HepG2 (cell line): ENCODE results near the gene USP34. TPM values are rescaled to one million over a fixed set of nuclear protein-coding genes. Genes with fewer than 3 reads are reported as not detected.

Experiments
- BRCA1 ChIP-seq: sonication (generic); formaldehyde crosslinking; IDR thresholded peaks from 2 replicates; pipeline ENCODE4 v1.4.0; 2020; ENCODE audit warnings: missing genetic modification reagents
- CCDC6 ChIP-seq: sonication (generic); formaldehyde crosslinking; IDR thresholded peaks from 2 replicates; pipeline ENCODE4 v1.8.1; 2022; ENCODE audit warnings: mild to moderate bottlenecking, missing genetic modification reagents, moderate library complexity
- CHD2 ChIP-seq: IDR thresholded peaks from 2 replicates; pipeline ENCODE4 v1.6.1; 2011; ENCODE audit warnings: low read depth, low read length, improper control_type of control experiment
- DRAP1 ChIP-seq: IDR thresholded peaks from 2 replicates; pipeline ENCODE4 v1.6.1; 2016; ENCODE audit warnings: missing genetic modification reagents, missing compliant biosample characterization
- HOXA7 ChIP-seq: sonication (generic); formaldehyde crosslinking; IDR thresholded peaks from 2 replicates; pipeline ENCODE4 v1.8.1; 2022; ENCODE audit warnings: mild to moderate bottlenecking, missing genetic modification reagents, moderate library complexity
- MEIS2 ChIP-seq: sonication (generic); formaldehyde crosslinking; IDR thresholded peaks from 2 replicates; pipeline ENCODE4 v1.9.0; 2021; ENCODE audit warnings: mild to moderate bottlenecking, missing genetic modification reagents
- NONO ChIP-seq, 2 experiments: fragments of 450-650 bp in 1 of 2; sonication (generic) in 1 of 2; formaldehyde crosslinking in 1 of 2; IDR thresholded peaks in 1 of 2; conservative IDR thresholded peaks in 1 of 2; 2 replicates each; pipeline versions ENCODE4 v1.6.1 to v1.8.0; 2017 to 2022; ENCODE audit warnings: mild to moderate bottlenecking in 1 of 2, missing genetic modification reagents in 1 of 2, moderate library complexity in 1 of 2
- NRL ChIP-seq: sonication (generic); formaldehyde crosslinking; IDR thresholded peaks from 2 replicates; pipeline ENCODE4 v1.5.0; 2020; ENCODE audit warnings: missing genetic modification reagents, mild to moderate bottlenecking, moderate library complexity, borderline replicate concordance
- PAXIP1 ChIP-seq: sonication (generic); formaldehyde crosslinking; conservative IDR thresholded peaks from 2 replicates; pipeline ENCODE4 v1.4.0; 2020; ENCODE audit warnings: mild to moderate bottlenecking, missing genetic modification reagents, moderate library complexity
- RELA ChIP-seq: sonication (generic); formaldehyde crosslinking; IDR thresholded peaks from 2 replicates; pipeline ENCODE4 v1.4.0; 2020; ENCODE audit warnings: missing genetic modification reagents
- TAF1 ChIP-seq: sonication (generic); formaldehyde crosslinking; IDR thresholded peaks from 2 replicates; pipeline ENCODE4 v1.4.0; 2020; ENCODE audit warnings: missing genetic modification reagents
- TRAFD1 ChIP-seq: sonication (generic); formaldehyde crosslinking; IDR thresholded peaks from 2 replicates; pipeline ENCODE4 v1.5.1; 2020; ENCODE audit warnings: missing genetic modification reagents, mild to moderate bottlenecking, borderline replicate concordance
- ZBTB34 ChIP-seq: sonication (generic); formaldehyde crosslinking; IDR thresholded peaks from 2 replicates; pipeline ENCODE4 v1.8.0; 2022; ENCODE audit warnings: mild to moderate bottlenecking, missing genetic modification reagents
- ZKSCAN8 ChIP-seq: IDR thresholded peaks from 2 replicates; pipeline ENCODE4 v1.6.1; 2016; ENCODE audit warnings: borderline replicate concordance, missing genetic modification reagents, missing compliant biosample characterization
- ZNF296 ChIP-seq: sonication (generic); formaldehyde crosslinking; conservative IDR thresholded peaks from 2 replicates; pipeline ENCODE4 v1.5.0; 2020; ENCODE audit warnings: mild to moderate bottlenecking, missing genetic modification reagents
- ZNF513 ChIP-seq: sonication (generic); formaldehyde crosslinking; conservative IDR thresholded peaks from 2 replicates; pipeline ENCODE4 v1.5.0; 2020; ENCODE audit warnings: missing genetic modification reagents
- ZNF660 ChIP-seq: sonication (generic); formaldehyde crosslinking; IDR thresholded peaks from 2 replicates; pipeline ENCODE4 v1.5.1; 2020; ENCODE audit warnings: mild to moderate bottlenecking, low read depth, missing genetic modification reagents, borderline replicate concordance
- ZNF670 ChIP-seq: sonication (generic); formaldehyde crosslinking; IDR thresholded peaks from 2 replicates; pipeline ENCODE4 v1.8.0; 2022; ENCODE audit warnings: mild to moderate bottlenecking, missing genetic modification reagents, borderline replicate concordance
- ZNF782 ChIP-seq: sonication (generic); formaldehyde crosslinking; IDR thresholded peaks from 2 replicates; pipeline ENCODE4 v1.4.0; 2020; ENCODE audit warnings: missing genetic modification reagents, mild to moderate bottlenecking, borderline replicate concordance
- polyA plus RNA-seq, 8 experiments: library from polyadenylated mRNA; depleted of rRNA in 3 of 8; stranded (reverse) in 7 of 8; unstranded in 1 of 8; fragments of >200 nt; fragmentation: Illumina TruSeq in 4 of 8; extraction: Trizol in 4 of 8; gene quantifications; 2 replicates each; pipeline versions ENCODE4 v1.2.1 to v1.2.3, GENCODE V29; 2011 to 2016; ENCODE audit warnings: low read depth in 4 of 8, missing spikeins in 1 of 8, mixed read lengths in 1 of 8; ENCODE audit not compliant: insufficient read depth in 1 of 8
- total RNA-seq, 5 experiments: library from RNA; depleted of rRNA; stranded (reverse); fragments of >200 nt; fragmentation: Illumina TruSeq; extraction: Trizol; gene quantifications; 2 replicates each; pipeline ENCODE4 v1.2.3, GENCODE V29; 2016; ENCODE audit warnings: low read depth in 1 of 5

The USP34 gene
- total and polyA plus RNA-seq, 2 of the 13 experiments (the other 11 are each of a cell fraction or from before 2014, with no cell fraction given), result 99.2 to 100 TPM

GRCh38 chr2:61176755-61177726 lies 293.8 kb downstream of the USP34 start (continued):
- TF ChIP-seq BRCA1 (no peak), TAF1 (CRISPR knock-in tag) (peak; percentile 97), PAXIP1 (CRISPR knock-in tag) (peak; percentile 68; the same call in 1 of the 2 replicates), CHD2 (peak; percentile 92), RELA (CRISPR knock-in tag) (no peak), NONO (IDR thresholded peaks at IDR 0.05) (no peak), NONO (CRISPR knock-in tag; conservative IDR thresholded peaks at IDR 0.05) (peak; percentile 95), NRL (CRISPR knock-in tag) (peak; percentile 96), ZBTB34 (CRISPR knock-in tag) (peak; percentile 59; the same call in 1 of the 2 replicates), CCDC6 (CRISPR knock-in tag) (peak; percentile 91), ZNF513 (CRISPR knock-in tag) (no peak), ZNF782 (peak; percentile 29; the same call in 1 of the 2 replicates), DRAP1 (CRISPR knock-in tag) (peak; percentile 50; the same call in 1 of the 2 replicates), HOXA7 (CRISPR knock-in tag) (no peak), ZNF670 (CRISPR knock-in tag) (no peak; the same call in 1 of the 2 replicates), ZNF660 (CRISPR knock-in tag) (no peak), MEIS2 (CRISPR knock-in tag) (peak; percentile 61), ZKSCAN8 (CRISPR knock-in tag) (no peak; the same call in 1 of the 2 replicates), ZNF296 (CRISPR knock-in tag) (peak; percentile 38), TRAFD1 (CRISPR knock-in tag) (peak; percentile 68; the same call in 1 of the 2 replicates)
